Naive thymus-derived CD8-positive, alpha-beta T cell (primary cell): ENCODE measurements around the gene INPP5A. TPM values are rescaled to one million over a fixed set of nuclear protein-coding genes. Genes with fewer than 3 reads are reported as not detected.

Experiments used
- ATAC-seq, 2 donors: fragments of 150-1000 bp; cut with Tn5 transposase in 1 of 2; sonication (Bioruptor Pico), chemical (Tn5 transposase) in 1 of 2; 1 replicate in 1 of 2; 2 replicates in 1 of 2; pipeline ENCODE4 v1.10.0; 2021; ENCODE audit warnings: mild to moderate bottlenecking in 2 of 2, moderate library complexity in 2 of 2
- POLR2A ChIA-PET: fragments of 350-600 bp; sonication (Branson Sonifier 250); formaldehyde crosslinking; loops from one replicate; lab custom pipeline; 2021; ENCODE audit warnings: antibody characterized with exemption; lab: Charles Lee
- DNase-seq, 10 donors: peaks; one replicate each; pipeline versions ENCODE4 v3.0.0 to v3.0.0-alpha.2; 2020 to 2022
- H3K27ac Mint-ChIP-seq, 10 donors: one replicate each; pipeline ENCODE4 v1.8.0; 2020 to 2022; ENCODE audit warnings: mild to moderate bottlenecking in 10 of 10, mixed read lengths in 10 of 10, moderate library complexity in 4 of 10, inconsistent platforms in 1 of 10
- H3K27me3 Mint-ChIP-seq, 5 donors: one replicate each; pipeline ENCODE4 v1.8.0; 2021 to 2022; ENCODE audit warnings: mixed read lengths in 5 of 5
- H3K36me3 Mint-ChIP-seq, 3 donors: one replicate each; pipeline ENCODE4 v1.8.0; 2020 to 2022; ENCODE audit warnings: mixed read lengths in 3 of 3, mild to moderate bottlenecking in 2 of 3, inconsistent platforms in 1 of 3
- H3K4me1 Mint-ChIP-seq, 4 donors: one replicate each; pipeline ENCODE4 v1.8.0; 2021 to 2022; ENCODE audit warnings: mixed read lengths in 4 of 4
- H3K4me3 Mint-ChIP-seq, 10 donors: one replicate each; pipeline ENCODE4 v1.8.0; 2020 to 2022; ENCODE audit warnings: mild to moderate bottlenecking in 10 of 10, mixed read lengths in 10 of 10, moderate library complexity in 6 of 10, inconsistent platforms in 1 of 10
- H3K9me3 Mint-ChIP-seq, 9 donors: one replicate each; pipeline ENCODE4 v1.8.0; 2020 to 2022; ENCODE audit warnings: mixed read lengths in 9 of 9, mild to moderate bottlenecking in 3 of 9, inconsistent platforms in 1 of 9, moderate library complexity in 1 of 9
- polyA plus RNA-seq, 3 donors: library from polyadenylated mRNA; unstranded; fragments of 300-500 nt; fragmentation: Illumina TruSeq; gene quantifications; one replicate each; pipeline ENCODE4 v1.2.3, GENCODE V29; 2021
- total RNA-seq, 8 experiments: library from RNA in 2 of 8; stranded (reverse) in 2 of 8; gene quantifications; one replicate each; pipeline ENCODE4 v1.2.3 and lab custom pipeline; 2021 to 2026

INPP5A gene
- total and polyA plus RNA-seq, 5 experiments from 2014 or later = 0.51 to 33.7 (median 3.9) TPM

DNA sequence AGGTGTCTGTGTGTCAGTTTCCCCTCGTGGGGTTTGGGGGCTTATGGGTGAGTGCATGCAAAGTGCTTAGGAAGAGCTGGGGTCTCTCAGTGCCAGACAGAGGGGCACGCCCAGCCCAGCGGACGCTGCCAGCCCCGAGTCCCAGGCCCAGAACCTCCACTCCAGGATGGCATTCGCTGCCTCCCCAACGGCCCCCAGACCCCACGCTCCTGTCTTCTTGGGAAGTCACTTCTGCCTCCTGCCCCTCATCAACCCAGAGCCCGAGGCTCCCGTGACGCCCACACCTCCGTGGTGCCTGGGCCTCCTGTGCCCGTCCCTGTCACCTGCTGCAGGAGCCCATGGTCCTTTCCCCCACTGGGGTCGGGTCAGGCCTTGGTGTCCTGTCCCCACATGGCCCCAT lies 213.3 kb downstream of the INPP5A start:
- Mint-ChIP-seq H3K9me3 (peaks cover 0 to 11% (median 0%) of the 10 kb centered on the region in 9 donors), H3K4me3 (no peak overlapping the region), H3K36me3 (peaks cover 7 to 49% (median 21%) of the 10 kb centered on the region in 3 donors), H3K27ac (no peak overlapping the region), H3K4me1 (peaks cover 0 to 8% (median 0%) of the 10 kb centered on the region in 4 donors), H3K27me3 (no peaks in the 10 kb centered on the region)
- POLR2A ChIA-PET = no interaction called here
- ATAC-seq (no peak), DNase-seq (no peak)

- H3K4me1 Mint-ChIP-seq = peaks cover 0 to 8% (median 0%) of the 10 kb centered on the region in 4 donors
- no peaks in the 10 kb centered on the region for H3K27me3 Mint-ChIP-seq
- peaks cover 7 to 59% (median 33%) of the 10 kb centered on the region in 3 donors for H3K36me3 Mint-ChIP-seq
- peak overlapping the region in 2 of 10 donors; percentile 22 to 56 for H3K27ac Mint-ChIP-seq
- DNase-seq (no peak), ATAC-seq (no peak)
- POLR2A ChIA-PET = no interaction called here
- H3K9me3 Mint-ChIP-seq = peaks cover 0 to 11% (median 0%) of the 10 kb centered on the region in 9 donors
- no peak overlapping the region for H3K4me3 Mint-ChIP-seq
Measured at GRCh38 chr10:132752378-132752777, 214.8 kb downstream of the INPP5A start.

GRCh38 chr10:132752961-132753360 lies 215.4 kb downstream of the INPP5A start:
- ATAC-seq = no peak

DNA sequence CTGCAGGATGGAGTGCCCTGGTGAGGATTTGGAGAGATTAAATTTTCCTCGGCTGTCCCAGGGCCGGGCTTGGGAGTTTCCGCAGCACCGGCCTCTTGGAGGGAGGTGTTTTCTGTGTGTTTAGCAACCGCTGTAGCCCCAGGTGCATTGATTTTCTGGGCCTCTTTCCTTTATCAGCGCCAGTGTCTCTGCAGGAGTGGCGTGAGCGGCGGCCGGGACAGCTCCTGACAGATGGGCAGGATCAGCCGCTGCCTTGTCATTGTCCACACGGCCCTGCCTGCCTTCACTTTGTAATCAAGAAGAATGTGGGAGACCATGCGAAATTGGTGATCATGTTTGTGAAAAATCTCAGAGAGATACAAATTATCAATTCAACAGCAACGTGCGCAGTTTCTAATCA lies 216.0 kb downstream of the INPP5A start:
- H3K27me3 Mint-ChIP-seq = no peaks in the 10 kb centered on the region
- POLR2A ChIA-PET = no interaction called here
- H3K4me1 Mint-ChIP-seq = peaks cover 0 to 8% (median 0%) of the 10 kb centered on the region in 4 donors
- no peak for DNase-seq
- H3K4me3 Mint-ChIP-seq = no peak overlapping the region
- peaks cover 0 to 11% (median 0%) of the 10 kb centered on the region in 9 donors for H3K9me3 Mint-ChIP-seq
- ATAC-seq = no peak
- no peak overlapping the region for H3K27ac Mint-ChIP-seq
- H3K36me3 Mint-ChIP-seq = peaks cover 7 to 57% (median 34%) of the 10 kb centered on the region in 3 donors

More at GRCh38 chr10:132752961-132753360, 215.4 kb downstream of the INPP5A start:
- Mint-ChIP-seq H3K27me3 (no peaks in the 10 kb centered on the region), H3K4me3 (no peak overlapping the region), H3K9me3 (peaks cover 0 to 11% (median 0%) of the 10 kb centered on the region in 9 donors), H3K36me3 (peaks cover 7 to 59% (median 34%) of the 10 kb centered on the region in 3 donors), H3K4me1 (peaks cover 0 to 8% (median 0%) of the 10 kb centered on the region in 4 donors), H3K27ac (no peak overlapping the region)
- POLR2A ChIA-PET = no interaction called here
- DNase-seq = no peak

DNA sequence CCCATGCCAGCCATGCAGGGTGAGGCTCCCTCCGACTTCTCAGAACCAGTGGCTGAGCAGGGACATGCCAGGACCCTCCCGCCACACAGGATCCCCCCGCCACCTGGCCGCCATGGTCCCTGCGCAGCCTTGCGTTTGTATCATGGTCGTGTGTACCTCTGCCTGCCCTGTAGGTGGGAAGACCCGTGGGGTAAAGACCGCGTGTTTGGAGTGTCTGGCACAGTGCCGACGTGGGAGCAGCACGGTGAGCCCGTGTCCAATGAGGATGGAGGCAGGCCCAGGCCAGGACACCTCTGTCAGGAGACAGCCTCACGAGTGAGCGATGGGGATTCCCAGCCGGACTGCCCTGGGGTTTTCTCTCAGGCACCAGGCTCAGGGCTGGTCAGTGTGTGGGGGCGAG lies 216.5 kb downstream of the INPP5A start:
- Mint-ChIP-seq H3K4me3 (no peak overlapping the region), H3K9me3 (peaks cover 0 to 11% (median 0%) of the 10 kb centered on the region in 9 donors), H3K36me3 (peaks cover 7 to 61% (median 34%) of the 10 kb centered on the region in 3 donors), H3K4me1 (peaks cover 0 to 8% (median 0%) of the 10 kb centered on the region in 4 donors), H3K27me3 (no peaks in the 10 kb centered on the region), H3K27ac (no peak overlapping the region)
- DNase-seq = no peak
- ATAC-seq = no peak
- POLR2A ChIA-PET = no interaction called here

DNA sequence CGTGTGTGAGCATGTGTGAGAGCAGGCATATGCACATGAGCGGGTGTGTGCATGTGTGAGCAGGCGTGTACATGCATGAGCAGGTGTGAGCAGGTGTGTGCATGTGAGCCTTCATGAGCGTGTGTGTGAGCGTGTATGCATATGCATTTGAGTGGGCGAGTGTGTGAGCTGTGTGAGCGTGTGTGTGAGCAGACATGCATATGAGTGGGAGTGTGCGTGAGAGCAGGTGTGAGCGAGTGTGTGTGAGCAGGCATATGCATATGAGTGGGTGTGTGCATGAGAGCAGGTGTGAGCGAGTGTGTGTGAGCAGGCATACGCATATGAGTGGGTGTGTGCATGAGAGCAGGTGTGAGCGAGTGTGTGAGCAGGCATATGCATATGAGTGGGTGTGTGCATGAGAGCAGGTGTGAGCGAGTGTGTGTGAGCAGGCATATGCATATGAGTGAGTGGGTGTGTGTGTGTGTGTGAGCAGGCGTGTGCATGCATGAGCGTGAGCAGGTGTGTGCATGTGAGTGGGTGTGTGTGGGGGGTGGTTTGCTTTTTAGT lies 217.7 kb downstream of the INPP5A start:
- H3K9me3 Mint-ChIP-seq = peaks cover 0 to 11% (median 0%) of the 10 kb centered on the region in 9 donors
- no peak for DNase-seq
- no peak overlapping the region for H3K4me3 Mint-ChIP-seq
- POLR2A ChIA-PET = no interaction called here
- H3K4me1 Mint-ChIP-seq = peaks cover 0 to 7% (median 0%) of the 10 kb centered on the region in 4 donors
- peaks cover 7 to 54% (median 32%) of the 10 kb centered on the region in 3 donors for H3K36me3 Mint-ChIP-seq
- H3K27ac Mint-ChIP-seq = no peak overlapping the region
- H3K27me3 Mint-ChIP-seq = no peaks in the 10 kb centered on the region
- no peak for ATAC-seq

DNA sequence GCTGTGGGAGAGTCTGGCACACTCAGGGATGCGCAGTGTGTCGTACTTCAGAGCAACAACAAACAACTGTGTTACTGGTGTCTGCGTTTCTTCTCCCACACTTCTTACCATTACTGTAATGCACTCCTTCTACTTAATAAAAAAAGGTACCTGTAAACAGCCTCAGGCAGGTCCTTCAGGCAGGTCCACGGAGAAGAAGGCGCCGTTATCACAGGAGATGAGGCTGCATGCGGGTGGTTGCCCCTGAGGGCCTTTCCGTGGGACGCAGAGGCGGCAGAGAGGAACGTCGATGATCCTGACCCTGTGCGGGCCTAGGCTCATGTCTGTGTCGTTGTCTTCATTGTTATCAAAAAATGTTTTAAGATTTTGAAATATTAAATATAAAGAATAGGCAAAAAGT lies 219.0 kb downstream of the INPP5A start:
- Mint-ChIP-seq H3K36me3 (peaks cover 7 to 49% (median 30%) of the 10 kb centered on the region in 3 donors), H3K27ac (no peak overlapping the region), H3K4me3 (no peak overlapping the region), H3K4me1 (peaks cover under 1 to 8% (median 4%) of the 10 kb centered on the region in 4 donors), H3K9me3 (peaks cover 0 to 11% (median 0%) of the 10 kb centered on the region in 9 donors), H3K27me3 (no peaks in the 10 kb centered on the region)
- DNase-seq (no peak), ATAC-seq (no peak)
- POLR2A ChIA-PET = no interaction called here

GRCh38 chr10:132757171-132757570 lies 219.6 kb downstream of the INPP5A start:
- Mint-ChIP-seq H3K27ac (no peak overlapping the region), H3K27me3 (no peaks in the 10 kb centered on the region), H3K36me3 (peaks cover 7 to 53% (median 30%) of the 10 kb centered on the region in 3 donors), H3K4me1 (peaks cover 5 to 12% (median 7%) of the 10 kb centered on the region in 4 donors), H3K4me3 (no peak overlapping the region), H3K9me3 (peaks cover 0 to 11% (median 0%) of the 10 kb centered on the region in 9 donors)
- POLR2A ChIA-PET = no interaction called here
- no peak for ATAC-seq
- no peak for DNase-seq

DNA sequence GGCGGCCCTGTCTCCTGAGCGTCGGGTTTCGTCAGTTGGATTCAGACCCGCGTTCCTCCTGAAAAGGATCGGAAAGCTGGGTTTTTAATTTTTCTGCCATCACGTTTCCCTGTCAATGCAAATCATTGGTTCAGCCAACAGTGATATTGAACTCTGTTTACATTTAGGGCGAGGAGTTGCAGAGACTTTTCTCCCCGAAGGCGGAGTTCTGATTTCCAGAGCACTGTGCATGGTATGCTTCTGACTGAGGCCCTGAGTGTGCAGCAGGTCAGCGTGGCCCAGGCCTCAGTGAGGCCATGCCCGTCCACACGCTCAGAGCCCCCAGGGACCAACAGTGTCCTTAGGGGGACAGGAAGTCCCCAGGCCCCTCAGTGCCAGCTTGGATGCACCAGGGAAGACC lies 221.3 kb downstream of the INPP5A start:
- H3K27ac Mint-ChIP-seq = no peak overlapping the region
- POLR2A ChIA-PET = no interaction called here
- peaks cover 0 to 11% (median 0%) of the 10 kb centered on the region in 9 donors for H3K9me3 Mint-ChIP-seq

DNA sequence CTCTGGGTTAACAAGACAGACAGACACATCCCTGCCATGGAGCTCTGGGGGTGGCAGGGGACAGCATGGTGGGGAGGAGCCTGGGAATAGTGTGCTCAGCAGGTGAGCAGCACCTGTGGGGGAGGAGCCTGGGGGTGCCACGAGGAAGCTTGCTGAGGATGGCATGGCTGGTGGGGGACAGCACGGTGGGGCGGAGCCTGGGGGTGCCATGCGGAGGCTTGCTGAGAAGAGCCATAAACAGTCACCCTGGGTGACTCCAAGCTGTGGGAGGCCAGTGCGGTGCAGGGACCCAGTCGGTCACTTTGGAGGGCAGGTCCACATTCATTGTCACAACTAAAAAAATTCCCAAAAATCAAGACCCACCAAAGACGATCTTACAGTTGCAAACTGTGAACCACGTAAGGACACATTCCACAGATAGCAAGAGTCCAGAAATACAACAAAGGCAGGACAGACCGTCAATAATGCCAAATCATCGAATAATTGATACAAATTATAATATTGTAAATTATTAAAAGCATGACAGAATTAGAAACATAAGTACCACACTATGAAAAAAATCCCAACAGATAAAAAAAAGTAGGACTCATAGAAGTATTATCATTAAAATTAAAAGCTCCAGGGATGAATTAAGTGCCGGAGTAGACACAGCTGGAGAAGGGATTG lies 223.9 kb downstream of the INPP5A start:
- Mint-ChIP-seq H3K27me3 (no peaks in the 10 kb centered on the region), H3K4me3 (no peak overlapping the region), H3K9me3 (no peaks in the 10 kb centered on the region), H3K36me3 (peaks cover 0 to 24% (median 12%) of the 10 kb centered on the region in 3 donors), H3K4me1 (peaks cover 5 to 11% (median 11%) of the 10 kb centered on the region in 4 donors), H3K27ac (no peak overlapping the region)
- DNase-seq = no peak
- ATAC-seq = no peak
- POLR2A ChIA-PET = no interaction called here

More for the DNA sequence above, 221.3 kb downstream of the INPP5A start:
- DNase-seq (no peak), ATAC-seq (no peak)
- Mint-ChIP-seq H3K36me3 (peaks cover 7 to 41% (median 27%) of the 10 kb centered on the region in 3 donors), H3K4me3 (no peak overlapping the region), H3K4me1 (peaks cover 5 to 14% (median 9%) of the 10 kb centered on the region in 4 donors), H3K27me3 (no peaks in the 10 kb centered on the region)

DNA sequence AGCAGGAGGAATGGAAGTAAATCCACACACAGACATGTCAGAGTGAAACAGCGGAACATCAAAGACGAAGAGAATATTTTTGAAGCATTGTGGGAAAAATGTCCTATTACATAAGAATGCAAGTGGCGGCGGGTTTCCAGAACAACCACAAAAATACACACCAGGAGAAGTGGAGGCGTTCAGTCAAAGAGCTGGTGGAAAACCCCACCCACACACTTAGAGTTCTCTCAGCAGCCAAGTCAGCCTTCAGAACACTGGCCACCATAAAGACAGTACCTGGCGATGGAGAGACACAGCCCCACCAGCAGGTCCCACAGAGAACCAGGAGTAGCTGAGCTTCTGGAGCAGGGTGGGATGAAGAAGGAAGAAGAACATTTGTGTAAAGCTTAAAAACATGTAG lies 224.7 kb downstream of the INPP5A start:
- Mint-ChIP-seq H3K4me3 (no peak overlapping the region), H3K9me3 (no peaks in the 10 kb centered on the region), H3K4me1 (peaks cover 5 to 12% (median 11%) of the 10 kb centered on the region in 4 donors), H3K27me3 (no peaks in the 10 kb centered on the region), H3K36me3 (peaks cover 0 to 22% (median 8%) of the 10 kb centered on the region in 3 donors), H3K27ac (peak overlapping the region in 3 of 10 donors; percentile 30 to 61 (median 39))
- ATAC-seq = no peak
- DNase-seq = no peak
- POLR2A ChIA-PET = no interaction called here

DNA sequence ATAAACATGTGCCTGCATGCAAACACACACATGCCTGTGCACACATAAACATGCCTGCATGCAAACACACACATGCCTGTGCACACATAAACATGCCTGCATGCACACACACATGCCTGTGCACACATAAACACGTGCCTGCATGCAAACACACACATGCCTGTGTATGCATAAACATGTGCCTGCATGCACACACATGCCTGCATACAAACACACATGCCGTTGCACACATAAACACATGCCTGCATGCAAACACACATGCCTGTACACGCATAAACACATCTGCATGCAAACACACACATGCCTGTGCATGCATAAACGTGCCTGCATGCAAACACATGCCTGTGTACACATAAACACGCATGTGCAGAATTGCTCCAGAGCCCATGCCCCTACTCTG lies 226.0 kb downstream of the INPP5A start:
- Mint-ChIP-seq H3K4me1 (peaks cover 5 to 12% (median 11%) of the 10 kb centered on the region in 4 donors), H3K9me3 (no peaks in the 10 kb centered on the region), H3K4me3 (no peak overlapping the region), H3K36me3 (peaks cover 0 to 32% (median 10%) of the 10 kb centered on the region in 3 donors), H3K27ac (no peak overlapping the region), H3K27me3 (no peaks in the 10 kb centered on the region)
- no peak for DNase-seq
- POLR2A ChIA-PET = no interaction called here
- no peak for ATAC-seq

DNA sequence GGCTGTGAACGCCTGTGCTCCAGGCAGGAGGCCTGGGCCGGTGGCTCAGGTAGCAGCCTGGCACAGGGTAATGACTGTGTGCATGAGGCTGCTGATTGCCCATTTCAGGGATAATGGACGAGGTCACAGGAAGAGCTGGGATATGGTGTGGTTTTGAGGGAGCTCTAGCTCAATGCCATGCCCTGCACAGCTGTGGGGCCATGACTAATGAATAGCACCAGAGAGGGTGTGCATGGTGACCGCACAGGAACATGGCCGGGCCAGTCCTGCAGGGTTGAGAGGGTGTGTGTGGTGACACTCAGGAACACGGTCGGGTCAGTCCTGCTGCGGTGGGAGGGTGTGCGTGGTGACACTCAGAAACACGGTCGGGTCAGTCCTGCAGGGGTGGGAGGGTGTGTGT lies 226.5 kb downstream of the INPP5A start:
- H3K27me3 Mint-ChIP-seq = no peaks in the 10 kb centered on the region
- peaks cover 0 to 33% (median 16%) of the 10 kb centered on the region in 3 donors for H3K36me3 Mint-ChIP-seq
- no peak overlapping the region for H3K4me3 Mint-ChIP-seq
- peak overlapping the region in 1 of 10 donors; percentile 85 for H3K27ac Mint-ChIP-seq
- POLR2A ChIA-PET = no interaction called here
- peaks cover 5 to 12% (median 11%) of the 10 kb centered on the region in 4 donors for H3K4me1 Mint-ChIP-seq
- no peaks in the 10 kb centered on the region for H3K9me3 Mint-ChIP-seq
- DNase-seq (no peak), ATAC-seq (no peak)
